SU-DHL-6 (cell line): ENCODE data around the gene FAN1.

ENCODE experiments used
- H2AFZ ChIP-seq: fragments of 200-600 bp; sonication (generic); 2 replicates; pipeline ENCODE4 v1.6.1; 2014; ENCODE audit warnings: low read depth, mild to moderate bottlenecking, moderate library complexity, mixed read lengths, antibody characterized with exemption, low read length; ENCODE audit not compliant: severe bottlenecking
- H3F3A ChIP-seq: fragments of 200-600 bp; shearing (Covaris generic); 2 replicates; pipeline ENCODE4 v1.6.0; 2016; ENCODE audit warnings: antibody characterized with exemption, mild to moderate bottlenecking; ENCODE audit not compliant: insufficient read depth
- H3K27ac ChIP-seq: fragments of 200-600 bp; sonication (generic); 2 replicates; pipeline ENCODE4 v1.5.1; 2016; ENCODE audit warnings: low read depth, mild to moderate bottlenecking, low read length, moderate library complexity, mixed read lengths
- H3K27me3 ChIP-seq: fragments of 200-600 bp; sonication (generic), shearing (Covaris generic); 2 replicates; pipeline ENCODE4 v1.6.0; 2014; ENCODE audit warnings: mild to moderate bottlenecking, low read length
- H3K36me3 ChIP-seq: fragments of 200-600 bp; sonication (generic); 2 replicates; pipeline ENCODE4 v1.6.1; 2014; ENCODE audit warnings: mild to moderate bottlenecking, low read length, mixed read lengths
- H3K4me2 ChIP-seq: fragments of 300-600, 200-600 bp; shearing (Covaris generic), sonication (generic); 2 replicates; pipeline ENCODE4 v1.6.0; 2014; ENCODE audit warnings: low read length, low read depth, mild to moderate bottlenecking; ENCODE audit not compliant: poor library complexity, severe bottlenecking
- H3K4me3 ChIP-seq: fragments of 200-600 bp; sonication (generic); 2 replicates; pipeline ENCODE4 v1.5.1; 2014; ENCODE audit warnings: antibody characterized with exemption, low read length, mild to moderate bottlenecking, mixed read lengths; ENCODE audit not compliant: insufficient read depth, poor library complexity, severe bottlenecking
- H3K79me2 ChIP-seq: fragments of 200-600 bp; sonication (generic); 2 replicates; pipeline ENCODE4 v1.6.1; 2014; ENCODE audit warnings: mild to moderate bottlenecking, low read length, moderate library complexity; ENCODE audit not compliant: insufficient read depth
- H3K9ac ChIP-seq: fragments of 200-600 bp; sonication (generic); 2 replicates; pipeline ENCODE4 v1.7.0; 2014; ENCODE audit warnings: mild to moderate bottlenecking, low read length
- H3K9me2 ChIP-seq: fragments of 200-600 bp; sonication (generic); replicated peaks from 2 replicates; pipeline ENCODE4 v1.6.1; 2014; ENCODE audit warnings: low read length; ENCODE audit not compliant: insufficient read depth
- H3K9me3 ChIP-seq: fragments of 200-600 bp; sonication (generic); 2 replicates; pipeline ENCODE4 v1.6.1; 2014; ENCODE audit warnings: low read length, mixed read lengths; ENCODE audit not compliant: insufficient read depth
- H4K20me1 ChIP-seq: fragments of 200-600 bp; sonication (generic); 2 replicates; pipeline ENCODE4 v1.6.1; 2014; ENCODE audit warnings: low read depth, mild to moderate bottlenecking, antibody characterized with exemption, low read length, moderate library complexity, mixed read lengths
- CTCF ChIP-seq: fragments of 200-600 bp; sonication (generic); IDR thresholded peaks from one replicate; pipeline ENCODE4 v1.5.1; 2017; ENCODE audit warnings: antibody characterized with exemption, mild to moderate bottlenecking, low read length, moderate library complexity; ENCODE audit not compliant: insufficient read depth, poor library complexity, severe bottlenecking
- EZH2phosphoT487 ChIP-seq: fragments of 200-600 bp; sonication (generic), shearing (Covaris generic); conservative IDR thresholded peaks from 2 replicates; pipeline ENCODE4 v1.6.1; 2018; ENCODE audit warnings: mild to moderate bottlenecking, antibody characterized with exemption, low read length, moderate library complexity, mixed read lengths

Gene FAN1

GRCh38 chr15:30928076-30928475 is 24.4 kb downstream of the FAN1 start:
- no peaks in the 10 kb centered on the region for H3K9me2 ChIP-seq
- H3K27me3 ChIP-seq: no peaks in the 10 kb centered on the region
- no peak overlapping the region for H3K4me3 ChIP-seq
- TF ChIP-seq CTCF: no peak
- no peak for TF ChIP-seq EZH2phosphoT487
- H2AFZ ChIP-seq: no peak overlapping the region
- no peak overlapping the region for H3K4me2 ChIP-seq
- H3K36me3 ChIP-seq: no peaks in the 10 kb centered on the region
- no peaks in the 10 kb centered on the region for H4K20me1 ChIP-seq
- no peak overlapping the region for H3K27ac ChIP-seq
- H3K79me2 ChIP-seq: no peaks in the 10 kb centered on the region
- no peak overlapping the region for H3K9ac ChIP-seq
- H3K9me3 ChIP-seq: no peaks in the 10 kb centered on the region
- H3F3A ChIP-seq: no peaks in the 10 kb centered on the region

GRCh38 chr15:30929064-30929669 is 25.5 kb downstream of the FAN1 start:
- TF ChIP-seq CTCF (no peak), EZH2phosphoT487 (no peak)

GRCh38 chr15:30929982-30930381 is 26.3 kb downstream of the FAN1 start:
- no peak overlapping the region for H3K4me2 ChIP-seq
- H3K9me3 ChIP-seq: no peaks in the 10 kb centered on the region
- no peaks in the 10 kb centered on the region for H3K9me2 ChIP-seq
- H3K79me2 ChIP-seq: no peaks in the 10 kb centered on the region
- TF ChIP-seq EZH2phosphoT487 (no peak), CTCF (no peak)
- no peaks in the 10 kb centered on the region for H4K20me1 ChIP-seq
- H3K36me3 ChIP-seq: no peaks in the 10 kb centered on the region
- no peak overlapping the region for H3K9ac ChIP-seq
- no peaks in the 10 kb centered on the region for H3K27me3 ChIP-seq
- no peak overlapping the region for H2AFZ ChIP-seq
- H3F3A ChIP-seq: no peaks in the 10 kb centered on the region
- no peak overlapping the region for H3K27ac ChIP-seq
- no peak overlapping the region for H3K4me3 ChIP-seq

More at GRCh38 chr15:30929064-30929669, 25.5 kb downstream of the FAN1 start:
- Histone ChIP-seq H2AFZ (no peak overlapping the region), H3K27ac (no peak overlapping the region), H4K20me1 (no peaks in the 10 kb centered on the region), H3F3A (no peaks in the 10 kb centered on the region), H3K4me2 (no peak overlapping the region), H3K27me3 (no peaks in the 10 kb centered on the region), H3K9me2 (no peaks in the 10 kb centered on the region), H3K9ac (no peak overlapping the region), H3K4me3 (no peak overlapping the region), H3K9me3 (no peaks in the 10 kb centered on the region), H3K79me2 (no peaks in the 10 kb centered on the region), H3K36me3 (no peaks in the 10 kb centered on the region)
